ENCODE results near the gene CCDC124. TPM values are rescaled to one million over a fixed set of nuclear protein-coding genes. Genes with fewer than 3 reads are reported as not detected.

CCDC124 gene
- total and polyA plus RNA-seq, 10 of the 15 experiments (the other 5 are each of a cell fraction or from before 2014, with no cell fraction given), result 3.7 to 184 (median 51.8) TPM

DNA sequence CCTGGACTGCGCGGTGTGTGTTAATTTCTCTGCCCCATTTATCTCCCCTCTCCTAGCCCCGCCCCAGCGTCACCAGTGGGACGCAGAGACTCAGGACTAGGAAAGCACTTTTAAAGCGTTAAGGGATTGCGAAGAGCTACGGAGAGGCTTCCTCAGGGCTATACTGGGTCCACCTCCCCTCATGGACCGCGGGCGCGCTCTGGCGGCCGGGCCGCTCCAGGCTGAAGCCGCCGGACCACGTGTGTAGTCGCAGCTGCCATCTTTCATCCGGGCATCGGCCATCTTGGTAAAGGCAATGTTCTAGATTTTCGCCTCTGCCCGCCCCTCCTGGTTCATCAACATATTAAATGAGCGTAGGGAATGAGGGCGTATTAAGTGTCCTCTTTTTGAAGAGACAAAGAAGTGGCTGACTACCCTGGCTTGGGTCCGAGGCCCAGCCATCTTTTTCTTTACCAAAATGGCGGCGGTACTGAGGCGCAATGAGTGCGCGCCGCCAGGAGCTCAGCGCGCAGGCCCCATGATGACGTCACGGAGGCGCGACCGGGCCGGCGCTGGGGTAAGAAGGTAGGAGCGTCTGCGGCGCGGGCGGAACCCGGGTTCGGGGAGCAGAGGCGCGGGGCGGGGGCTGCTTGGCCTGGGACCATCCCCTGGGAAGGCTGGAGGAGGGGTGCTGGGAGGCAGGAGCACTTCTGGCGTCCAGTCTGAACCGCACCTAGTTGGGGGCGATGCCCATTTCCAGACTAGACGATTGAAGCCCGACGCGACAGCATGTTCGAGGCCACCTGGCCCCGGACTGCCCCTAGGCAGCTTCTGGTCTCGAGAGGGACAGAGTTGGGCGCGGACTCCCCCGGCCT lies at the start of gene CCDC124 (continued):
- TF ChIP-seq, protein P1, sequence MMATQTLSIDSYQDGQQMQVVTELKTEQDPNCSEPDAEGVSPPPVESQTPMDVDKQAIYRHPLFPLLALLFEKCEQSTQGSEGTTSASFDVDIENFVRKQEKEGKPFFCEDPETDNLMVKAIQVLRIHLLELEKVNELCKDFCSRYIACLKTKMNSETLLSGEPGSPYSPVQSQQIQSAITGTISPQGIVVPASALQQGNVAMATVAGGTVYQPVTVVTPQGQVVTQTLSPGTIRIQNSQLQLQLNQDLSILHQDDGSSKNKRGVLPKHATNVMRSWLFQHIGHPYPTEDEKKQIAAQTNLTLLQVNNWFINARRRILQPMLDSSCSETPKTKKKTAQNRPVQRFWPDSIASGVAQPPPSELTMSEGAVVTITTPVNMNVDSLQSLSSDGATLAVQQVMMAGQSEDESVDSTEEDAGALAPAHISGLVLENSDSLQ (IDR thresholded peaks at IDR 0.05), result peak; percentile 22; the same call in 1 of the 2 replicates
- peak; percentile 88 for TF ChIP-seq SIX5 (IDR thresholded peaks at IDR 0.05; ENCODE audit: low read depth, low read length, severe bottlenecking)
- TF ChIP-seq, protein P2, sequence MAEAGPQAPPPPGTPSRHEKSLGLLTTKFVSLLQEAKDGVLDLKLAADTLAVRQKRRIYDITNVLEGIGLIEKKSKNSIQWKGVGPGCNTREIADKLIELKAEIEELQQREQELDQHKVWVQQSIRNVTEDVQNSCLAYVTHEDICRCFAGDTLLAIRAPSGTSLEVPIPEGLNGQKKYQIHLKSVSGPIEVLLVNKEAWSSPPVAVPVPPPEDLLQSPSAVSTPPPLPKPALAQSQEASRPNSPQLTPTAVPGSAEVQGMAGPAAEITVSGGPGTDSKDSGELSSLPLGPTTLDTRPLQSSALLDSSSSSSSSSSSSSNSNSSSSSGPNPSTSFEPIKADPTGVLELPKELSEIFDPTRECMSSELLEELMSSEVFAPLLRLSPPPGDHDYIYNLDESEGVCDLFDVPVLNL (IDR thresholded peaks at IDR 0.05; ENCODE audit: low read depth, low read length), result no peak
- no peak for TF ChIP-seq ZNF24 (IDR thresholded peaks at IDR 0.05)
- TF ChIP-seq FOXK2 (IDR thresholded peaks at IDR 0.05), result no peak
- TF ChIP-seq TCF3 (IDR thresholded peaks at IDR 0.05; ENCODE audit: borderline replicate concordance, insufficient read depth, low read depth, low read length), result 0 out of 2 replicates have a peak, but pooled peaks have one; percentile 27
- peak; percentile 47; the same call in 1 of the 2 replicates for TF ChIP-seq SMAD5 (IDR thresholded peaks at IDR 0.05; ENCODE audit: low read depth)
- no peak for TF ChIP-seq CEBPB (IDR thresholded peaks at IDR 0.05; ENCODE audit: borderline replicate concordance in 1 of 2, low read depth in 2 of 2, low read length in 2 of 2)
- no peak for TF ChIP-seq ZNF384 (IDR thresholded peaks at IDR 0.05; ENCODE audit: borderline replicate concordance, low read depth, low read length)
- TF ChIP-seq E2F8 (IDR thresholded peaks at IDR 0.05; ENCODE audit: low read depth, partially characterized antibody), result peak; percentile 77
- 0 out of 2 replicates have a peak, but pooled peaks have one; percentile 30 for TF ChIP-seq CBFB (IDR thresholded peaks at IDR 0.05; ENCODE audit: low read depth)
- peak; percentile 99 for TF ChIP-seq ZNF207 (IDR thresholded peaks at IDR 0.05; ENCODE audit: borderline replicate concordance)
- peak; percentile 72 for TF ChIP-seq ZNF592 (IDR thresholded peaks at IDR 0.05)
- TF ChIP-seq CREB1 (IDR thresholded peaks at IDR 0.05; ENCODE audit: low read depth), result peak; percentile 100
- TF ChIP-seq, protein P3, sequence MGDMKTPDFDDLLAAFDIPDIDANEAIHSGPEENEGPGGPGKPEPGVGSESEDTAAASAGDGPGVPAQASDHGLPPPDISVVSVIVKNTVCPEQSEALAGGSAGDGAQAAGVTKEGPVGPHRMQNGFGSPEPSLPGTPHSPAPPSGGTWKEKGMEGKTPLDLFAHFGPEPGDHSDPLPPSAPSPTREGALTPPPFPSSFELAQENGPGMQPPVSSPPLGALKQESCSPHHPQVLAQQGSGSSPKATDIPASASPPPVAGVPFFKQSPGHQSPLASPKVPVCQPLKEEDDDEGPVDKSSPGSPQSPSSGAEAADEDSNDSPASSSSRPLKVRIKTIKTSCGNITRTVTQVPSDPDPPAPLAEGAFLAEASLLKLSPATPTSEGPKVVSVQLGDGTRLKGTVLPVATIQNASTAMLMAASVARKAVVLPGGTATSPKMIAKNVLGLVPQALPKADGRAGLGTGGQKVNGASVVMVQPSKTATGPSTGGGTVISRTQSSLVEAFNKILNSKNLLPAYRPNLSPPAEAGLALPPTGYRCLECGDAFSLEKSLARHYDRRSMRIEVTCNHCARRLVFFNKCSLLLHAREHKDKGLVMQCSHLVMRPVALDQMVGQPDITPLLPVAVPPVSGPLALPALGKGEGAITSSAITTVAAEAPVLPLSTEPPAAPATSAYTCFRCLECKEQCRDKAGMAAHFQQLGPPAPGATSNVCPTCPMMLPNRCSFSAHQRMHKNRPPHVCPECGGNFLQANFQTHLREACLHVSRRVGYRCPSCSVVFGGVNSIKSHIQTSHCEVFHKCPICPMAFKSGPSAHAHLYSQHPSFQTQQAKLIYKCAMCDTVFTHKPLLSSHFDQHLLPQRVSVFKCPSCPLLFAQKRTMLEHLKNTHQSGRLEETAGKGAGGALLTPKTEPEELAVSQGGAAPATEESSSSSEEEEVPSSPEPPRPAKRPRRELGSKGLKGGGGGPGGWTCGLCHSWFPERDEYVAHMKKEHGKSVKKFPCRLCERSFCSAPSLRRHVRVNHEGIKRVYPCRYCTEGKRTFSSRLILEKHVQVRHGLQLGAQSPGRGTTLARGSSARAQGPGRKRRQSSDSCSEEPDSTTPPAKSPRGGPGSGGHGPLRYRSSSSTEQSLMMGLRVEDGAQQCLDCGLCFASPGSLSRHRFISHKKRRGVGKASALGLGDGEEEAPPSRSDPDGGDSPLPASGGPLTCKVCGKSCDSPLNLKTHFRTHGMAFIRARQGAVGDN (IDR thresholded peaks at IDR 0.05), result peak; percentile 76
